ENCODE results near the gene OR10H4. TPM values are rescaled to one million over a fixed set of nuclear protein-coding genes. Genes with fewer than 3 reads are reported as not detected.
"Not testable (repeated sequence)": the region's sequence is repeated elsewhere in the genome, so short reads cannot be mapped to it uniquely, and the experiment has no call there.

OR10H4 gene, protein sequence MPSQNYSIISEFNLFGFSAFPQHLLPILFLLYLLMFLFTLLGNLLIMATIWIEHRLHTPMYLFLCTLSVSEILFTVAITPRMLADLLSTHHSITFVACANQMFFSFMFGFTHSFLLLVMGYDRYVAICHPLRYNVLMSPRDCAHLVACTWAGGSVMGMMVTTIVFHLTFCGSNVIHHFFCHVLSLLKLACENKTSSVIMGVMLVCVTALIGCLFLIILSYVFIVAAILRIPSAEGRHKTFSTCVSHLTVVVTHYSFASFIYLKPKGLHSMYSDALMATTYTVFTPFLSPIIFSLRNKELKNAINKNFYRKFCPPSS
- not detected in 2 replicates for total RNA-seq (2014; rRNA removed; shearing (Covaris generic))
- polyA plus RNA-seq (2015; cell fraction: cytosol; rRNA removed), result not detected in 2 replicates
- not detected in 2 replicates for polyA plus RNA-seq (2015; cell fraction: nucleus; rRNA removed)

DNA sequence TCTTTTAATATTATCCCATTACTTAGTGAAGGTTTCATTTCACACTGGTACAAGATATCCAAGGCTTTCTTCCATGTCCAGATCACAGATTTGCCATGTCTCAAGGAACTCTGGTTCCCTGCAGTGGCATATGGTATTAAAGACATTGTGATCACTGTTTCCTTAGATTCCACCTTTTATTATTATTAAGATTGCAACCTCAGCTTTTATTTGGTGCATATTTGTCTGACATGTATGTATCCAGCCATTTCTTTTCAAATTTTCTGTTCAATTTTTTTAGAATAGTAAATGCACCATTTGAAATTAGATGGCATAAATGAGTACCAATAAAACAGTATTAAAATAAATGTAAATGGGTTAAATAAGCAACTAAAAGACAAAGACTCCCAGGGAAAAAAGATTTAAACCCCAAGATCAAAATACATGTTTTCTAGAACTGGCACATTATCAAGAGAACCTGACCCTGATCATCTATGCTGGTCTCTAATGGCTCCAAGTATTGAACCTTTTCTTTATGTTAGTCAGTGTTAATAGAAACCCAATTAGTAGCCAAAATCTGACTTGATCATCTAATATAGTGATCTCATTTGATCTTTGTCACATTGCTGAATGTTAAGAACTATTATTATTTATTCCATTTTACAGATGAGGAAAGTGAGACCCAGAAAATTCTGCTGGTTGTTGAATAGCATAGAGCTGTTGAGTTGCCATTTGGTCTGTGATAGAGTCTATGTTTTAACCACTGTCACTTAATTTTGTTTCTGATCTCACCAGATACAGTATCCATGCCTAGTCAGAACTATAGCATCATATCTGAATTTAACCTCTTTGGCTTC, at the start of gene OR10H4:
OR10H4 (plus strand) TSS at position 786 of the 836 bp plus-strand sequence; CDS start at position 786, 0 bp downstream.
- no peak for DNase-seq (ENCODE audit: low read depth)

DNA sequence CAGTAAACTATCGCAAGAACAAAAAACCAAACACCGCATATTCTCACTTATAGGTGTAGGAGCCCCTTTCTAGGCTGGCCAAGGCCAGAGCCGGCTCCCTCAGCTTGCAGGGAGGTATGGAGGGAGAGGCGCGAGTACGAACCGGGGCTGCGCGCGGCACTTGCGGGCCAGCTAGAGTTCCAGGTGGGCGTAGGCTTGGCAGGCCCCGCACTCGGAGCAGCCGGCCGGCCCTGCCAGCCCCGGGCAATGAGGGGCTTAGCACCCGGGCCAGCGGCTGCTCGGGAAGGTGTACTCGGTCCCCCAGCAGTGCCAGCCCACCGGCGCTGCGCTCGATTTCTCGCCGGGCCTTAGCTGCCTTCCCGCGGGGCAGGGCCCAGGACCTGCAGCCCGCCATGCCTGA, 49.2 kb upstream of the OR10H4 start:
- not testable (repeated sequence) for DNase-seq (ENCODE audit: low read depth)

DNA sequence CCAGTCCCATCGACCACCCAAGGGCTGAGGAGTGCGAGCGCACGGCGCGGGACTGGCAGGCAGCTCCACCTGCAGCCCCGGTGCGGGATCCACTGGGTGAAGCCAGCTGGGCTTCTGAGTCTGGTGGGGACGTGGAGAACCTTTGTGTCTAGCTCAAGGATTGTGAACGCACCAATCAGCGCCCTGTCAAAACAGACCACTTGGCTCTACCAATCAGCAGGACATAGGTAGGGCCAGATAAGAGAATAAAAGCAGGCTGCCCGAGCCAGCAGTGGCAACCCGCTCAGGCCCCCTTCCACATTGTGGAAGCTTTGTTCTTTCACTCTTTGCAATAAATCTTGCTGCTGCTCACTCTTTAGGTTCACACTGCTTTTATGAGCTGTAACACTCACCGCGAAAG, 48.8 kb upstream of the OR10H4 start:
- DNase-seq (ENCODE audit: low read depth), result not testable (repeated sequence)

GRCh38 chr19:15900504-15900903, 48.3 kb upstream of the OR10H4 start:
- no peak for DNase-seq (ENCODE audit: low read depth)

- no peak for DNase-seq (ENCODE audit: low read depth)
Observed at GRCh38 chr19:15902254-15902653, 46.6 kb upstream of the OR10H4 start.

- DNase-seq (ENCODE audit: low read depth), result not testable (repeated sequence)
Observed at GRCh38 chr19:15902898-15903297, 45.9 kb upstream of the OR10H4 start.

DNA sequence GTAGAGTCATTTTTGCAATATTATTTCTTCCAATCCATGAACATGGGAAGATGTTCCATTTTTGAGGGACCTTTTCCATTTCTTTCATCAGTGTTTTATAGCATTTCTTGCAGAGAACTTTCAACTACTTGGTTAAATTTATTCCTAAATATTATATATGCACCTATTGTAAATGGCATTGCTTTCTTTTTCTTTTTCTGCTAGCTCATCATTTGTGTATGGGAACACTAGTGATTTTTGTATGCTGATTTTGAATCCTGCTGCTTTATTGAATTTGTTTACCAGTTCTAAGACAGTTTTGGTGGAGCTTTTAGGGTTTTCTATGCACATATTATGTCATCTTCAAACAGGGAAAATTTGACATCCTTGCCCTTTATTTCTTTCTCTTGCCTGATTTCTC, 43.8 kb upstream of the OR10H4 start:
- no peak for DNase-seq (ENCODE audit: low read depth)

DNA sequence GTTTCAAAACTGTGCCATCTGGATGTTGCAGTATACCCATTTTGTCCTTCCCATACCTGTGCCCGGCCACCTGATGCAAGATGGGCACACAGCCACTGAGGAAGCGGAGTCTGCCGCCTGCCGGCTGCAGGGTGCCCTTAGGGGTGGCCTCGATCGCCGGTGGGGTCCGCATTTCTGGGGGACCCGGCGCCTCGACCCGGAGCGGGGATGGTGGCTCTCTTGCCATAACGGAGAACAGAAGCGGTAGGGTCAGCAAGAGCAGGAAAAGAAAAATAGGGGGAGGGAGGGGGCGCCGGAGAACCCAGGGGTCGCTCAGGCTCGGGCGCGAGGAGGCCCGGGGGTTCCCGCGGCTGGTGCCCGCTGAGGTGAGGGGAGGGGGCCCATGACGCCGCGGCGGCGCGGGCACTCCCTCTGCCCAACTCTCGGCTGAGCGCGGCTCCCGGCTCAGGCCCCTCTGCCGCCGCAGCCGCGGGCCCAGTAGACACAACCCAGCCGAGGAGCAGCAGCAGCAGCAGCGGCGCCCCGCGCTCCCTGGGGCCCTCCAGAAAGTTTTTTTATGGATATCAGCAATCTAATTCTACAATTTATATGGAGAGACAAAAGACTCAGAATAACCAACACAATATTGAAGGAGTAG, 37.1 kb upstream of the OR10H4 start:
- DNase-seq (ENCODE audit: low read depth), result no peak

DNA sequence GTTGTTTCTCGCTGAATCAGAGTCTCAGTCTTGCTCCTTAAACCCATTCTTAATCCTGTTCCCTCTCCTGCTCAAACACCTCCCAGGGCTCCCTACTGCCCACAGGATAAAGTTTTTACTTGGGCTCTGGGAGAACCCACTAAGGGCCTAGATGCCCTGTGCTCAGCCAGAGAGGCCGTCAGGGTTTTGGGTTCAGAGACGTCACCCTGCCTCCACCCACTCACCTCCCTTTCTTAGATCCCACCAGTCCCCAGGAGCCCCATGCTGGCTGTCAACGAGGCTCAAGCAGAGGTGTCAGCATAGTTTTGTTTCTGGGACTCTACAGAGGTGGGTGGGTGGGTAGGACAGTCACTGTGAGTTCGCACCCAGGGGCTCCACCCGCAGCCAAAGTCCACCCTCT, 35.4 kb upstream of the OR10H4 start:
- DNase-seq (ENCODE audit: low read depth), result no peak

GRCh38 chr19:15913830-15914229, 35.0 kb upstream of the OR10H4 start:
- no peak for DNase-seq (ENCODE audit: low read depth)

- no peak for DNase-seq (ENCODE audit: low read depth)
Observed at GRCh38 chr19:15915109-15915508, 33.7 kb upstream of the OR10H4 start.

- no peak for DNase-seq (ENCODE audit: low read depth)
Observed at GRCh38 chr19:15919243-15919642, 29.6 kb upstream of the OR10H4 start.

GRCh38 chr19:15922021-15922420, 26.8 kb upstream of the OR10H4 start:
- DNase-seq (ENCODE audit: low read depth), result no peak

DNA sequence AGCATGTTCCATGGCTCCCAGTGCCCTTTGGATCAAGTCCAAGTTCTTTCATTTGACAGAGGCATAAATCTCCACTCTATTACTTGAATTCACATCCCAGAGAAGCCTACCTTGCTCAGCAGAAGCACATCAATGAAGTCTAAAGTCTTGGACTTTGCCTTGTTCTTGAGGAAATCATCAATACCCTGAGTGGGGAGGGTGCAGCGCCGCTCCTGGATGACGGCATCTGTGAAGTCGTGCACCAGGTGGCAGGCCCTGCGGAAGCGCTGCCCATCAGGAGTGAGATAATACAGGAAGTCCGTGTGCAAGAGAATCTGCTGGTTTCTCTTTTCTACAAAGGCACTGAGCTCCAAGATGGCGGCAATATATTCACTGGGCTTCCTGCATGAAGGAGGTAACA, 25.1 kb upstream of the OR10H4 start:
- no peak for DNase-seq (ENCODE audit: low read depth)

DNA sequence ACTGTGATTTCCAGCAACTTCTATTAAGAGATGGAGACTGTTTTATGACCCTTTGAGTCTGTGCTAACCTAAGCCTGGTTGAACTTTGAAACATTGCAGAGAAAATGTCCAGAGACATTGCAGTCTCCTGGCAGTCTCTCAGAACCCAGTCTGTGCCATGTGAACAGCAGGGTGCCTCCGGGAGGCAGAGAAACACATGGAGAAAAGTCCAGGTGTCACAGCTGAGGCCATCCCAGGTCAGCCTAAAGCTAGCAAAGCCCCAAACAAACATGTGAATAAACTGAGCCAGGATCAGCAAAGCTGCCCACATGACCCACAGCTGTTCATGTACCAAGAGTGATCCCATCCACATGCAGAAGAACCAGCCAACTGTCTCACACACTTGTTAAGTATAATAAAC, 22.3 kb upstream of the OR10H4 start:
- DNase-seq (ENCODE audit: low read depth), result no peak

- DNase-seq (ENCODE audit: low read depth), result no peak
Observed at GRCh38 chr19:15928321-15928720, 20.5 kb upstream of the OR10H4 start.

DNA sequence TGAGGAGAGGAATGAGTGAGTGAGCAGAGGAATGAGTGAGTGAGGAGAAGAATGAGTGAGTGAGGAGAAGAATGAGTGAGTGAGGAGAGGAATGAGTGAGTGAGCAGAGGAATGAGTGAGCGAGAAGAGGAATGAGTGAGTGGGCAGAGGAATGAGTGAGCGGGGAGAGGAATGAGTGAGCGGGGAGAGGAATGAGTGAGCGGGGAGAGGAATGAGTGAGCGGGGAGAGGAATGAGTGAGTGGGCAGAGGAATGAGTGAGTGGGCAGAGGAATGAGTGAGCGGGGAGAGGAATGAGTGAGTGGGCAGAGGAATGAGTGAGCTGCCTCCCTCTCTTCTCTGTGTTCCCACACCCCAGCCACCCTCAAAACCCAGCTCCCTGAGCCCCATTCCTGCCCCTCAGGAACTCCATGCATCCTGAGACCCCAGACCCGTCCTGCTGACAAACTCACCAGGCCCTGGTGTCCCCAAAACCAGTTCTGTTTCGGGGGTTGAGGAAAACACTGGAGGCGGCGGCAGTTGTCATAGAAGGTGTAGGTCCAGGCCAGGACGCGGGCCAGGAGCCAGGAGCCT, 15.0 kb upstream of the OR10H4 start:
- not testable (repeated sequence) for DNase-seq (ENCODE audit: low read depth)

DNA sequence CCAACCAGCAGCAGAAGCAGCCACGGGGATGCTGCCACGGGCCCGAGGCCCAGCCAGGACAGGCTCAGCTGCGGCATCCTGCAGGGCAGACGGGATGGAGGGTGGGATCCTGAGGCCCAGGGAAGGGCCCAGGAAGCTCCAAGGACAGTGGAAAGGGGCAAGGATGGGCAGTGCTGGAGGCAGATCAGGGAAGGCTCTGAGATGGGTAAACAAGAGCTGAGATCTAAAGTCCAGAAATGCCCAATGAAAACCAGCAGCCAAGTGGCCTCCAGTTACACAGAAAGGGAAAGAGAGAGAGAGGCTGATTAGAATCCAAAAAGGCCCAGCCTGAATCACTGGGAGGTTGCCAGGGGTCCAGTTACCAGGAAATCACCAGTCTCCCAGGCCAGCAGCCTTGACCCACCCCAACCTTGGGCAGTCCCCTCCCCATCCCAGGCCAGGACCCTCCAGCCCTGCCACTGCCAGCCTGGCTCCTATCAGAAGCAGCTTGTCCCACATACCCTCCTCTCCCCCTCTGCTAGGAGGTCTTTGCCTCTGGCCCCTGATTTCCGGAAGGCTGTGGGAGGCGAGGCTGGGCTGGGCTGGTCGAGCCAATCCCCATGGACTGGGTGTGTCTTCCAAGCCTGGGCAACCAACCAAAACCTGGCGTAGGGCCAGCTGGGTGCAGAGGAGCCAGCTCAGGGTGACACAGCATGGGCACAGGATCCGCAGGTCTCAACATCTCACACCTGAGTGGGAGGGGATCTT, 14.3 kb upstream of the OR10H4 start, which contains the start of gene CYP4F11:
CYP4F11 (minus strand) TSS at position 198 of the 747 bp plus-strand sequence; CDS start at position 77, 121 bp downstream.
- no peak for DNase-seq (ENCODE audit: low read depth)

DNA sequence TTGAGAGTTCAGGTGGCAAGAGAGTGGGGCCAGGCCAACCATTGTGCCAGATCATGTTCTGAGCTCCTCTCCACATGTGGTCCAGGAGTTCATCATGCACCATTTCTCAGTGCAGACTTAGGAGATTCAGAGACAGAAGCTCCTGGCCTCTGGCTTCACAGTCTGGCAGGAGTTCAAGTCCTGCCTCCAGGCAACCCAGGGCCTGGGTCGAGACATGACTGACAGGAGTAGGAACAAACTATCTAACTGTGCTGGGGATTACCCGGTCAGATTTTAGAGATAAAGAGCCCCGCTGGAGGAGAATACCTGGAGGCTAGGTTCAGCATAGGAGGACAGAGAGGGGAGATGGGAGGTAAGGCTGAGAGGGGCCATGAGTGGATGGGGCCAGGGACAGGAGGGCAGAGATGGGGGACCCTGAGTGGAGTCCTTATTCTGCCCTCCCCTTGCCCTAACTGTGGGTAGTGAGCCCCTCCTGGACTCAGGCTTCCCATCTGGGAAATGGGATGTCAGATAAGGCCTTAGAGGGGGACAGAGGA, 13.6 kb upstream of the OR10H4 start:
- no peak for DNase-seq (ENCODE audit: low read depth)

- no peak for DNase-seq (ENCODE audit: low read depth)
Observed at GRCh38 chr19:15936173-15936572, 12.6 kb upstream of the OR10H4 start.

Data from HT1080 (cell line).